Hematopoietic multipotent progenitor cell treated with erythropoietin and hydrocortisone succinate and interleukin-3 and kit ligand, for 4 days (in vitro differentiated cells): ENCODE results near the gene THRB.

Experiments used
- DNase-seq: peaks from one replicate; pipeline ENCODE4 v3.0.0-alpha.2; 2015

THRB gene

DNA sequence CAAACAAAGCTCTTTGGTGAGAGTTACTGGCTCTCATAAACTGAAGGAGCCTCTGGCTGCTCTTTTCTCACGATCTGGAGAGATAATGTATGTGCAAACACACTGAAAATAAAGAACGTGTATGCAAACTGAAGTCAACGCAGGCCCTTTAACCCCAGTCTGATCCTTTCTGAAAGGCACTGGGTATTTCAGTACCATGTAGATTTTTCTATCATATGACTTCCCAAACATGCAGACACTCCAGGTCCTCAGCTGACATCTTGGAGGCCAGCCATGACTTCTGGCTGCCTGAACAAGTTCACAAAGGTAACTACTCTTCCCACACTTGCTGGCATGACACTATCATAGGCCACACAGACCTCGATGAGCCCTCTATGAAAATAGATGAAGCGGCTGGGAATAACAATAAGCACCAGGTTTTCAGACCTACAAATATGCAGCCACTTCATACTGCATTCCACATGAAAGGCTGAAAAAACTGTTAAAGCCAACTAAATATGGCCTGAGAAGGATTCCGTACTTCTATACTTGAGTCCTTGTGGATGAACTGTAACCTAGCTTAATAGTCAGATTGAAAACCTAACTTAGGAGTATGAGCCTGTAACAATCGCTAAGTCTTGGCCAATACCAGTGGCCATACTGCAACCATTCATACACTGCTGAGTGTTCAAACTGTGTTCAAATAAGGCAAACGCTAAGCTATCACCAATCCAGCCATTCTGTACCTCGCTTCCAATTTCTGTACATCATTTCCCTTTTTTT, 121.3 kb downstream of the THRB start:
- no peak for DNase-seq

GRCh38 chr3:24372559-24373197, 122.0 kb downstream of the THRB start:
- DNase-seq, result no peak

- DNase-seq, result no peak
Observed at GRCh38 chr3:24370352-24371090, 124.1 kb downstream of the THRB start.

DNA sequence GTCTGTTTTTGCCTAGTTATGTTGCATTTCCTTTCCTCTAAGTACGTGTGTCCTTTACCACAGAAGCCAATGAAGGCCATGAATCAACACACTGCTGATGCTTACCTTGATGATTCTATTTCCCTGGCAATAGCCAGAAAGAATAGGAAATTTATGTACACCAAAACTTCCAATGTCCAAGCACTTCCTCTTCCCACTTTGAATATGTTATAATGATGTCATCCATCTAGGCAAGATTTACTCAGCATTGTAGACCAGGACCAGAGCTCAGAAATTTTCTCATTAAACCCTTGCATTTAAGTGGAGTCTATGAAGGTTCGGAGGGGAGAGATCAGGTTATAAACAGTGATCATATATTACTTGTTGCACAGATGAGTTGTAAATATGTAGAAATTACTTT, 126.0 kb downstream of the THRB start:
- DNase-seq, result no peak

GRCh38 chr3:24367664-24368264, 126.9 kb downstream of the THRB start:
- DNase-seq, result no peak

- DNase-seq, result no peak
Observed at GRCh38 chr3:24367216-24367615, 127.4 kb downstream of the THRB start.

- peak; percentile 81 for DNase-seq
Observed at GRCh38 chr3:24365168-24365567, 129.5 kb downstream of the THRB start.

DNA sequence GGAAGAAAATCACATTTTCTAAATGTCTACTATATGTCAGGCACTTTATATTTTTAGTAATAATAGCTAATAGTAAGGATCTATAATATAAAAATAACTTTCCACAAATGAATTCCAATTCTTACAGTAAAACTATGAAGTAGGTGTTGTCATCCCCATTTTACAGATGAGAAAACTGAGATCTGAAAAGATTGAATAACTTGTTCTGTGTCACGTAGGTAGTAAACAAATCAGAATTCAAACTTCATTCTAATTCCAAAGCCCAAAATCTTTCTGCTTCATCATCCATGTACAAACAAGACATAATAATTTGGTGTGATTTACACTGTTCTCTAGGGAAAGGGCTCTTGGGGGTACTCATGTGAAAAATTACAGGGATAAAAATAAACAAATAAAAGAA, 130.3 kb downstream of the THRB start:
- DNase-seq, result no peak

DNA sequence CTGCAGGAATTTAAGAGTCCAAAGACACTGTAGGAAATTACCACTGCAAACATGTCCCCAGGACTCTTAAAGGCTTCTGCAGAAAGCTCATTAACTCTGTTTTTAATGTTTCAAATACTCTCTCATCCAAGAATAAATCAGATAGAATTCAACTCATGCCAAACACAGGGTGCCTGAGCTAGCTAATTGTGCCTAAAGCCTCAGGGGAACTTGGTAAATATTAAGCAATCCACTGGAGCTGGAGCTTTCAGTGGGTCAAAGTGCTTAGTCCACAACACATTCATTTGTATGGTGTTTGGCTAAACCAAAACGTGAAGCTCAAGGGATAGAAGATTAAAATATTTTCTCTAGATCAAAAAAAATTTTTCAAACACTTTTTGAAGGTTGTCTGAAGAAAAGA, 131.4 kb downstream of the THRB start:
- DNase-seq, result no peak

DNA sequence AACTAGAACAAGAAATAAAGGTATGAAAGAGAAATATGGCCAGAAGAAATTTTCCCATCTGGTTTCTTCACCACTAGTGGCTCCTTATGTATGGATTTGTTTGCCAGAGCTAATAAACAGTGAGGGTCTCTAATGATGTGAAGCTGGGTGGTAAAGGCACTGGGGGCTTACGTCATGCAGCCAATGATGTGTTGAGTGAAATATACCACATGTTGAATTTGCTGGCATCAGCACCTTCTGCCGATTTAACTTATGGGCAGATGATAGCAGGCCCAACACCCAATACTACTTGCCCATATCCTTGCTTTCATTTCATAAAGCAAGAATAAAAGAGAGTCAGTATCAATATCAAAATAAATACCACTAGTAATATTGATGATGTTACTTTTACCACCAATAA, 133.0 kb downstream of the THRB start:
- DNase-seq, result no peak

- DNase-seq, result no peak
Observed at GRCh38 chr3:24360957-24361356, 133.7 kb downstream of the THRB start.

GRCh38 chr3:24359645-24360462, 134.8 kb downstream of the THRB start:
- DNase-seq, result peak; percentile 79

DNA sequence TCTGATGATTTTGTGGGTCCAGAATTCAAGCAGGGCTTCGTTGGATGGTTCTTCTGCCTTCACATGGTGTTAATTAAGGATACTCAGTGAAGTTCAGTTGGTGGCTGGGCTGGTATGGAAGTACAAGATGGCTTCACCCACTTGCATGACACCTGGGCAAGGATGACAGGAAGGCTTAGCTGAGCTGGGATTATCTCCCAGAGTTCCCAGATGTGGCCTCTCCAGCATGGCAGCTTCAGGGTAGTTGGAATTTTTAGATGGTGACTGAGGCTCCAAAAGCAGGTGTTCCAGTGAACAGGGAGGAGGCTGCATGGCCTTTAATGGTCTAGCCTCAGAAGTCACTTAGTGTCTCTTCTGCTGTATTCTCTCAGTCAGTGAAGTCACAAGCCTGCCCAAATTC, 135.5 kb downstream of the THRB start:
- DNase-seq, result no peak

DNA sequence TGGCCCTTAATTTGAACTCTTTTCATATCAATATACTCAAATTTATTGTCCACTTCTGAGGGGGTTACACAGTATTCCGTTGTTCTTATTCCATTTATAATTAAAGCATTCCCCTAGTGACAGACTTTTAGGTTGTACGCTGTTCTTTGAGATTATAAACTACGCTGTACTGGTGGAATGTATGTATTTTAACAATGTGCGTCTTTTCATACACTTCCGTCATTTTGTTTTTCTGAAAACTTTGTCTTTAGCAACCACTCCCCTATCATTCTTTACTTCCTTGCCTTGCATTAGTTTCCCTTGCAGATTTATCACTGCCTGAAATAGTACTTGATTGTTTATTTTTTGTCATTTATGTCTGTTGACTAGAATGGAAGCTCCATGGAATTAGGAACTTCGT, 137.0 kb downstream of the THRB start:
- no peak for DNase-seq

DNA sequence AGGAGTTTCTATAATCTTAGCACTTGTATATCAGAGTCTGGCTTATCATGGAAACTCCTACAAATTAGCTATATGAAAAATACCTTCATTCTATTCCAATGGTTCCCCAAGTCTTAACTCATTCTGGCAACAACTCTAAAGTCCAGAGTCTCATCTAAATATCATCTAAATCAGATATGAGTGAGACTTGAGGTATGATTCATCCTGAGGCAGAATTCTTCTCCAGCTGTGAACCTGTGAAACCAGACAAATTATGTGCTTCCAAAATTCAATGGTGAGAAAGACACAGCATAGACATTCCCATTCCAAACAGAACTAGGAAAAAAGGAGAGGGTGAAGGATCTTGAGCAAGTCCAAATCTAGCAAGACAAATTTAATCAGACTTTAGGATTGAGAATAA, 138.8 kb downstream of the THRB start:
- no peak for DNase-seq

- no peak for DNase-seq
Observed at GRCh38 chr3:24354230-24354629, 140.4 kb downstream of the THRB start.

DNA sequence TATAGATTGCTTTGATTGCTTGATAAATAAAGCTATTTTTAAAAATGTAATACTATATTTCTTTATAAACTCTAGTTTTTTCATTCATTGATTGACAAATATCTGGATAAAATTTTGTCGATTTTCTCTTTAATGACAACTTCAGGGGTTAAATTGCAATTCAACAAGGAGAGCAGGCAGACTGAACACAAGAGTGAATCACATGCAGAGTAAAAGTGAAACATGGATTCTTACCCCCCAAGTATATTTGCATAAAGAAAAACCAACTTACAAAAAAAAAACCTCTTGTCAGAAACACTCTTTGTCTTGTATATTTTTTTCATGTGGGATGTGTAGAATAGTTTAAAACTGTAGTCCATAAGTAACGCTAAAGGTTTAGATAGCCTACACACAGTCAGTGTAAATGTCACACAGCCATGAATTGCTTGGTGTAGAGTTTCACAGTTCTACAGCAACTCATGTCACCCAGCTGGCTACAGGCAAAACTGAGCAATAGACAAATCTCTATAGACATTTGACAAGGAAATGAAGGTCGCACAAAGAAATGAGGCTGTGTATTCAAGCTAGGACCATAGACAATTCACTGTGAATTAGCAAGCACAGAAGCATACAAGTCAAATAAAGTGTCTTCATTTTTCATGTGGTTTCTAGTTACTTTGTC, 141.6 kb downstream of the THRB start:
- DNase-seq, result no peak

- DNase-seq, result peak; percentile 92
Observed at GRCh38 chr3:24351779-24352469, 142.7 kb downstream of the THRB start.

- DNase-seq, result no peak
Observed at GRCh38 chr3:24349367-24350019, 145.2 kb downstream of the THRB start.

DNA sequence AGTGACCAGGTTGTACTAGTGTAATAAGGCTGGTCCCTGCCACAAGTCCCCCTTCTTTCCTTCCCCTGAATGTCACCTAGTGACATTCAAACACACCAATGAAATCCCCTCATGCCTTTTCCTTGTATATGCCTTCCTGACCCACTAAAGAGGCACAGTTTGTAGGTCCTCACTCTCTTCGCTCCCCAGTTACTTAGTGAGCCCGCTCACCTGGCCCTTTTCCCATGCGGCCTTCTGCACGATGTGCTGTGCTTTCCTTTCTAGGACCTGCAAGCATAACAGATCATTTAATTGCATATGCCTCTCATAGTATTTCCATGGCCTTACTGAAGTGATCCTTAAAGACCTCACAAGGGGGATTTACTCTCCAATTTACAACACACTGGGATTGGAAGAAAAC, 146.3 kb downstream of the THRB start:
- no peak for DNase-seq
